GM21381 (cell line): ENCODE measurements around the gene NSUN4.
A peak's percentile ranks its signal among the peaks of the same experiment; 100 is the strongest.
"Not testable (repeated sequence)": the region's sequence is repeated elsewhere in the genome, so short reads cannot be mapped to it uniquely, and the experiment has no call there.

Experiments used
- ATAC-seq: cut with Tn5 transposase; IDR thresholded peaks from one replicate; pipeline ENCODE4 v1.9.1; 2021; ENCODE audit warnings: mild to moderate bottlenecking, moderate library complexity; ENCODE audit not compliant: unreplicated experiment

The NSUN4 gene

GRCh38 chr1:46364612-46365011, 24.0 kb downstream of the NSUN4 start:
- ATAC-seq: no peak

- not testable (repeated sequence) for ATAC-seq
Observed at GRCh38 chr1:46365796-46366195, 25.2 kb downstream of the NSUN4 start.

GRCh38 chr1:46367072-46367471, 26.5 kb downstream of the NSUN4 start:
- ATAC-seq: no peak

GRCh38 chr1:46367701-46368100, 27.1 kb downstream of the NSUN4 start:
- not testable (repeated sequence) for ATAC-seq

- ATAC-seq: no peak
Observed at GRCh38 chr1:46368791-46369190, 28.2 kb downstream of the NSUN4 start.

- ATAC-seq: no peak
Observed at GRCh38 chr1:46369542-46370213, 29.1 kb downstream of the NSUN4 start.

- ATAC-seq: peak; percentile 49
Observed at GRCh38 chr1:46370214-46370633, 29.6 kb downstream of the NSUN4 start.

GRCh38 chr1:46372431-46372830, 31.8 kb downstream of the NSUN4 start:
- no peak for ATAC-seq

GRCh38 chr1:46379996-46380395, 39.4 kb downstream of the NSUN4 start:
- ATAC-seq: no peak

- no peak for ATAC-seq
Observed at GRCh38 chr1:46380508-46380907, 39.9 kb downstream of the NSUN4 start.

GRCh38 chr1:46393510-46393909, 52.9 kb downstream of the NSUN4 start:
- ATAC-seq: no peak

GRCh38 chr1:46394108-46394871, 53.7 kb downstream of the NSUN4 start, which contains the start of gene FAAH:
FAAH (plus strand) TSS chr1:46394317; CDS start chr1:46394349, 32 bp downstream.
- ATAC-seq: no peak

- ATAC-seq: no peak
Observed at GRCh38 chr1:46394872-46395465, 54.4 kb downstream of the NSUN4 start.

GRCh38 chr1:46396441-46397398, 56.1 kb downstream of the NSUN4 start:
- no peak for ATAC-seq

GRCh38 chr1:46399307-46399706, 58.7 kb downstream of the NSUN4 start:
- ATAC-seq: no peak

- no peak for ATAC-seq
Observed at GRCh38 chr1:46400421-46400820, 59.8 kb downstream of the NSUN4 start.

- ATAC-seq: no peak
Observed at GRCh38 chr1:46401154-46401913, 60.7 kb downstream of the NSUN4 start.

- ATAC-seq: no peak
Observed at GRCh38 chr1:46401964-46402626, 61.5 kb downstream of the NSUN4 start.

GRCh38 chr1:46403916-46404315, 63.3 kb downstream of the NSUN4 start:
- ATAC-seq: no peak
